ENCODE results near the gene SH3BGRL2.
"Not testable (repeated sequence)": the region's sequence is repeated elsewhere in the genome, so short reads cannot be mapped to it uniquely, and the experiment has no call there.

SH3BGRL2 gene

GRCh38 chr6:79650950-79651349 lies 19.8 kb downstream of the SH3BGRL2 start:
- DNase-seq, result no peak

DNA sequence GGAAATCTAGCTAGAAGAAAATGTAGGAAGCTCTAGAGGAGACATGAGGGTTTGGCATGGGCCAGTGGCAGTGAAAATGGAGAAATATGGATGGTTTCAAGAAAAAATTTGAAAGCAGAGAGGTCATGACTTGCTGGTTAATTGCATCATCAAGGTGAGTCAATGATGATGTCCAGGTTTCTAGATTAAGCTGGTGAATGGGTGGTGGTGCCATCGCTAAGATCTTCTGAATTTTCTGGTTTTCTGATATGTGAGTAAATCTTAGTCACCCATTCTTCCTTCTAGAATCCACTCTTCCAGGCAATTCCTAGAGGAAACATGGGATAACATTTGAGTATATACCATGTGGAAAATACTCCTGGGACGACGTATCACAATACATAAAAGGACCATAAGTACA lies 25.0 kb downstream of the SH3BGRL2 start:
- DNase-seq, result no peak

DNA sequence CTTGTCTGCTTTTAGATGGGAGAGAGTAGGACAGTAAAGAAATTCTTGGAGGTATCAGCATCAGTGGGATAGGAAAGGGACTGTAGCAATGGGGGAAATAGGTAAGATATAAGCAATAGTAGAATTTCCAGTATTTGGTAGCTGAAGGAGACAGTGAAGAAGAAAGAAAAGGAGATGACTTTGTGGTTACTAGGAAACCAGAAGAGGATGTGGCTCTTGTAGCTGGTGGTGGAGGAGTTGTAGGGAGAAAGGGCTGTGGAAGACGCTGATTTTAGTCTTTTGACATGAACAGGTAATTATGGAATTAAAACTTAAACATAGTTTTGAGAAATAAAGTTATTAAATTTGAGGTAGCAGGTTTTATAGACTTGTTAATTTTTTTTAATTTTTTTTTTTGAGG lies 26.1 kb downstream of the SH3BGRL2 start:
- no peak for DNase-seq

DNA sequence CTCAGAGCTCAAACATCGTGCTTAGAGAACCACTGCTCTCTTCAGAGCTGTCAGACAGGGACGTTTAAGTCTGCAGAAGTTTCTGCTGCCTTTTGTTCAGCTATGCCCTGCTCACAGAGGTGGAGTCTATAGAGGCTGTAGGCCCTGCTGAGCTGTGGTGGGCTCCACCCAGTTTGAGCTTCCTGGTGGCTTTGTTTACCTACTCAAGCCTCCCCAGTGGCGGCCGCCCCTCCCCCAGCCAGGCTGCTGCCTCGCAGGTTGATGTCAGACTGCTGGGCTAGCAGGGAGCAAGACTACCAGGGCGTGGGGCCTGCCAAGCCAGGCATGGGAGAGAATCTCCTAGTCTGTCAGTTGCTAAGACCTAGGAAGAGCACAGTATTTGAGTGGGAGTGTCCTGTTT lies 32.5 kb downstream of the SH3BGRL2 start:
- peak; percentile 71 for DNase-seq

DNA sequence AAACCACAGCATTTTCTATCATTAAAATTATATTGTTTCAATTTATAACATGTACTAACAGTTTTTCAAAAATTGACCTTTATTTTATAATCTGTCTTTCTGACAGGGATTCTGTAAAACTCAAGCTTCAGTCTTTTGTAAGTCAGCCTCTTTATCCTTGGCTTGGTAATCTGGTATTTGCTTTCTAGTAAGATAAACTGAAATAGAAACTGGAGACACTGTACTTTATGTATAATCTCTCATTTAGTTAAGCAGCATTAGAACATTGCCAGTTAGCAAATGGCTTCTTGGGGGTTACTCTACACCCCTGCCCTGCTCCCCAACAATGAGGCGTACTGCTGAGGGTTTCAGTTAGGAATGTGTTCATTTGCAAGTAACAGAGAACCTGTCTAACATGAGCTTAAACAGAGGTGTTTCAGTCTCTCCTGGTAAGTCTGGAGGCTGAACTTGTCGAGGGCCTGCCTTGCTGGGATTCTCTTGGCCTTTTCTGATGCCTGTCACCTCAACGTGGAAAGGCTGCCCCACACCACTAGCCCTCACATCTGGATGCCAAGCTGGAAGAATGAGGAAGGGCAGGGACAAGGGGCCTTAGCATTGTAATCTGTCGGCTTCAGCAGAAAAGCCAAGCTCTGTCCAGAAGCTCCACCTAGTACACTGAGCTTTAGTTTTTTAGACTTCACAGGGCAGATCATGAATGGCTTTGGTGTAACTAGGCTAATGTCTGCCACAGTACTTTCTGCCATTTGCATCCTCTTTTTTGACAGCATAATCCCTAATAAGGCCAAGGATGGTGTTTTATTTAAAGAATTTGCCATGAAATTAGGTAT lies 34.8 kb downstream of the SH3BGRL2 start:
- DNase-seq, result no peak

DNA sequence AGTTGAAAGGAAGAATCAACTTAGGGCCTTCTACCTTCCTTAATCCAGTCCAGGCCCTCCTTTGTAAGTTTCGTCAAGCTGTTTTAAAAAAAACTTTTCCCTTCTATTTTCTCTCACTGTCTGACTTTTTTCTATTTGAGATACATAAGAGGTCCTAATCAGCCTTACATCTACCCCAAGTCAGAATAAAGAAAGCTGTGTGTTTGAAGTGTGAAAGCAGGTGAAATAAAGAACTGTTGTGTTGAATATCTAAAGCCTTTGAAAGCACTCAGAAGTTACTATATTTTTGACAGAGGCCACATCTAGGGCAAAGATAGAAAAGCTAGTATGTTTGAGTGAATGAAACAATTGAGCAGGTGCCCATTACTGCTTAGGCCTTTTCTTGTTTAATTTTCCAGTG lies 35.5 kb downstream of the SH3BGRL2 start:
- DNase-seq, result no peak

GRCh38 chr6:79668381-79668780 lies 37.3 kb downstream of the SH3BGRL2 start:
- DNase-seq, result no peak

DNA sequence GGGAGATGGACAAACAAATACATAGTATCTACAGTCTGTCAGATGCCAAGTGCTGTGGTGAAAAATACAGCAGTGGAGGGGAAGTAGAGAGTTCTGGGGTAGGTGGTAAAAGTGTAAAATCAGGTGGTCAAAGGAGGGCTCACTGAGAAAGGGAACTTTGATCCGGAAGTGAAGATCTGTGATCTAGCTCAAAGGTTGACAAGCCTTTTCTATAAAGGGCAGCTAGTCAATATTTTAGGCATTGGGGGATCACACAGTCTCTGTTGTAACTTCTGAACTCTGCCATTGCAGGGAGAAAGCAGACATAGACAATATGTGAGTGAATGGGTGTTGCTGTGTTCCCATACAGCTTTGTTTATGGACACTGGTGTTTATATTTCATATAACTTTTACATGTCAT lies 38.6 kb downstream of the SH3BGRL2 start:
- DNase-seq, result no peak

DNA sequence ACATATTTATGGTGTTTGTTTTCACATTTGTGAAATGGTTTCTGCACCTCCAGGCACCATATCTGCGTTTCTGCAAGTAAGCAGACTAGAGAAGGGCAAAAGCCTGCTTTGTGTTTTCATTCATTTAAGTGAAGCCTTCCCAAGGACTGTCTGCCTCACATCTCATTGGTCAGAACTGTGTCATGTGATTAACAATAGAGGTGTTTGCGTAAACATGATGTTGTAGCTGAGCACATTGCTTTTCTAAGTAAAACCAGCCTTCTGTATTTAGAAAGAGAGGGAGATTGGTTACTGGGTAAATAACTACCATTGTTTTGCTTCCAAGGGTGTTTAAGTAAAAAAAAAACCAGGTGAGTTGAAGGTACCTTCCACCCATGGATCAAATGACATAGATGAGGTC lies 39.7 kb downstream of the SH3BGRL2 start:
- peak; percentile 99 for DNase-seq

DNA sequence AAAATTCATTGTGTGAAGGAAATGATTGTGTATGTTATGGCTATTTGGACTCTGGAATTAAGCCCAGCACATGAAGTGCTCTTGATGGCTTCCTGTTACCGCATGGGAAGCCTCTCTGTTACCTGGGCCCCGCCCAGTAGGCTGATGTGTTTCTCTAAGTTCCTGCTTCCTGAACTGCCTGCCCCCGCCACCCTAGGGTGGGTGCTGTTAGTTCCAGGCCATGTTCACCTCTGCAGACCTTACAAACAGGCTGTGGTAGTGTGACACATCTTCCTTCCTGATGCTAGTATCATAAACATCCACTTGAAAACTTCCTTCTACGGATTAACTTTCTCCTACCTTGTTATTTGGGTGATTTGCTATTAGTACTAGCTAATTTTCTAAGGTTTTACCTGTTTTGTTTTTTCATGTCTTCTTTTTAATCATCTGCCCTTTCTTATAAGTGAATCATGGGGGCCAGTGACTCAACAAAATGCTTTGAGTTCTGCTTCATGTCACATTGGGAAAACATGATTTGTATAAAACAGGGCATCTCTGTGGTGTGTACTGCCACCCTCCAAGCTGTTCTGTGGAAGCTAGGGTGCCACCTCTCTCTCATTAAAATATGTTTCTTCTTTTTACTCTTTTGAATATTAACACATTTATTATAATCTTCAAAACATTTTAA lies 40.6 kb downstream of the SH3BGRL2 start:
- DNase-seq, result peak; percentile 96

DNA sequence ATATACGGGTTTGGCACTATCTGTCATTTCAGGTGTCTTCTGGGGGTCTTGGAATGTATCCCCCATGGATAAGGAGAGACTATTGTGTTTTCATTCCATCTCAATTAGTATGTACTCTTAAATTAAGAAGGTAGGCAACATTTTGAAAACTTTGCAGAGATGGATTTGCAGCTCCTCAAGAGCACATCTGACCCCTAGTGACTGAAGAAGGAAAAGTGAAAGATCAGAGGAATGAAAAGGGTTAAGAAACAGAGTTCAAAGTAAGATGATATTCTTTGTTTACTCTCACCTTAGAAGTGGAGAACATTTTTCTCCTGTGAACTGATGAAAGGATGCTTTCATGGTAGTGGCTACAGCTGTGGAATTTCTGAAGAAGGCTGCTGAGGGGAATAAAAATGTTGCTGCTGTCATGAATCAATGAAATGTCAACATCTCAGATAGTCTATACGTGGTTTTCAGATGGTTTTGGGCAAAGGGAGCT lies 41.5 kb downstream of the SH3BGRL2 start:
- no peak for DNase-seq

GRCh38 chr6:79673947-79674346 lies 42.8 kb downstream of the SH3BGRL2 start:
- no peak for DNase-seq

DNA sequence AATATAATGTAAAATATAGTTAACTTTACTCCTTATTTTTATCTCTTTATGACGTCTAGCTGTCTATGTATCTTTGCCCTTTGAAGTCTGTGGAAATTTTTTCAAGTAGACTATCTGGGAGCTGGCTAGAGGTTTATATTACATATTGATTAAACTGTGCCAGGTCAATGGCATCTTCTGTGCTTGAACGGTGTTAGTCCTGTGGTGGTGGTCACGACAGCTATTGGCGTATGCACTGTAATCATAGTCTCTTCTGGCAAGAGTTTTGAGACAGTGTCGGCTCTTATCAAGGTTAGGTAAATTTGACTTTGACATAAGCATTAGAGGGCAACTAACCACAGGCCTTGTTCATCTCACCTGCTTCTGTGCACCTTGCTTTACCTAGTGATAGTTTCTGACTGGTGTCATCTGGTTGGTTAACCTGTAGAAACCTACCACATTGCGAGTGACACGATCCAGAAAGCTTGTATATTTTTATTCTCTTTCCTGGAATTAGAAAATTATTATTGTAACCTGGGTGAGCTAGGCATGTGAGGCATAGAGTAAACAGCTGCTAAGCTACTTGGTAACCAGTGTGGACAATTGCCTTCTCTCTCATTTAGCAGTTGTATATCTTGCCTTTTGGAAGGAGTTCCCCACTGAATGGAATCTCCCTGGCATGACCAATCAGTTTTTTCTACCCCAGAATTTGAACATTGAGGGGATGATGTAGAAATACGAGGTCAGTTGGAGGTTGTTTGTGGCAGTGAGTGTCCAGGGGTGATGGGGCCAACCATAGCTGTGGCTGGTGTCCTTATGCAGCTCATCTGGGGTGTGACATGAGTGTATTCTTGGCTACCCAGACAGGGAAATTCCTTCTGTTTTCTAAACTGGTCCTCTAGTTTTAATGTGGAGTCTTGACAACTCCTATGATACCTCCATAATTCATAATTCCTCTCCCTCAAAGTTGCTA lies 45.9 kb downstream of the SH3BGRL2 start:
- peak; percentile 22 for DNase-seq

DNA sequence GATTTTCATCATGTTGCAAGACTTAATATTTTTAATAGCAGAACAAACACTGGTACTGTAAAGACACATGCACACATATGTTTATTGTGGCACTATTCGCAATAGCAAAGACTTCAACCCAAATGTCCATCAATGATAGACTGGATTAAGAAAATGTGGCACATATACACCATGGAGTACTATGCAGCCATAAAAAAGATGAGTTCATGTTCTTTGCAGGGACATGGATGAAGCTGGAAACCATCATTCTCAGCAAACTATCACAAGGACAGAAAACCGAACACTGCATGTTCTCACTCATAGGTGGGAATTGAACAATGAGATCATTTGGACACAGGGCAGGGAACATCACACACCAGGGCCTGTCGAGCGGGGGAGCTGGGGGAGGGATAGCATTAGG lies 51.6 kb downstream of the SH3BGRL2 start:
- not testable (repeated sequence) for DNase-seq

DNA sequence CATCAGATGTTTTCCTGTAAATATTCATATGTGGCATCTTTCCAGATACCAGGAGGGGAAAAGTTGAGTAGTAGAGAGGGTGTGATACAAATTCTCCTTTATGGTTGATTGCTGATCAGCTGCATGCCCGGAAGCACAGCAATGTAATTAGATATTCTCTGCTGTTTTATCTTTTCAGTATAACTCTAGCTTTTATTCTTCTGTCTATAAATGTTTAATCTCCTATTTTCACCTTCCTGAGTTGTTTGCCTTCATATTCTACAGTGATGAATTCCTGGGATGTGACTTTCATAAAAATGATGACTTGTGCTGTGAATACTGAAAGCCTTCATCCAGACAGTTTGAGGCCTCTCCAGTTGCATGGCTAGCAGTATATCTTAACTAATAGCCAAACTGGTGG lies 53.7 kb downstream of the SH3BGRL2 start:
- no peak for DNase-seq

DNA sequence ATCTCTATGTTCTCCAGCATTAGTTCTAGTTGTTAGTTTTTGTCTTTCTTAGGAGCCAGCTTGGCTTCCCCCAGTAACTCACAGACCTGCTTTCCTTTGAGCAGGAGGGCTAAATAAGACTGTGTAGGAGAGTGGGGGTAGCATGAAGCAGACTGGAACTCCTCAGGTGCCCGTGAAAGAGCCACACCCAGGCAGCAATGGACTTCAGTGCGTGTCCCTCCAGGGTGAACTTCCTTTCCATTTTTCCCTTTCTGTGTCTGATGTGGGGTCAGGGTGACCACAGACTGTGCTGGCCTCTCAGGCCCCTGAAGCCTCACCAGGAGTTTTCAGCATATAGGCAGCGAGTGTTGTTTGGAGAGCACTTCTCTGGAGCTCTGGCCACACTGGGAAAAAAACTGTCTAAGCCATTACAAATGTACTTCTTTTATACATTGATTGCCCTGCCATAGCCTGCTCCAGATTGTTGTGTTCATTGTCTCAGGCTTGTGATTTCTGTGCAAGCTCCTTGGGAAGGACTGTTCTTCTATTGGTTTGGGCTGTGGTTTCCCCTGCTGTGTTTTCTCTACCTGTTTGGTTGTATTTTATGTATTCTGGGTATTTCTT lies 55.7 kb downstream of the SH3BGRL2 start:
- no peak for DNase-seq

GRCh38 chr6:79687759-79688158 lies 56.6 kb downstream of the SH3BGRL2 start:
- DNase-seq, result peak; percentile 39

GRCh38 chr6:79694156-79694555 lies 63.0 kb downstream of the SH3BGRL2 start:
- no peak for DNase-seq

GRCh38 chr6:79694623-79695343 lies 63.7 kb downstream of the SH3BGRL2 start:
- DNase-seq, result no peak

GRCh38 chr6:79697430-79697829 lies 66.3 kb downstream of the SH3BGRL2 start:
- DNase-seq, result no peak

- no peak for DNase-seq
These were observed 68.5 kb downstream of the SH3BGRL2 start for GRCh38 chr6:79699606-79700005.

DNA sequence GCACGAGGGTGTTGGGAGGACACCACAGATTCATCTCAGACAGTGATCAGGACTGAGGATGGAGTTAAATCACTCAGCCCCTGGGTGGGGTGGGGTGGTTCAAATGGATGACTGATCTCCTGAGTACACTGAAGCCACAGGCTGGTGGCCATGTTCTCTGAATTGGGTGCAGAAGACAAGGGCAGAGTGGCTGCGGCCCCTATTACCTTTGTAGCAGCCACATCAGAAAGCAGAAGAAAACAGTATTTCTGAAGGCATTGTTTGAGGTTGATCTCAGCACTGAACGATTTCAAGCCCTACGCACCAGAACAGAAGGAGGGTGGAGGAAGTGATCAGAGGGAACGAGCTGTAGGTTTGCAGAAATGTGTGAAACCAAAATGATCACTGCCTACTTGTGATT lies 71.6 kb downstream of the SH3BGRL2 start:
- DNase-seq, result no peak

All from NCI-H2029 (cell line).